Measurements from ENCODE around the gene OR52I2. TPM values are rescaled to one million over a fixed set of nuclear protein-coding genes. Genes with fewer than 3 reads are reported as not detected.

The OR52I2 gene
- total RNA-seq, 5 donors from 2014 or later (not counting 1 experiment from before 2014, with no cell fraction given), result not detected

DNA sequence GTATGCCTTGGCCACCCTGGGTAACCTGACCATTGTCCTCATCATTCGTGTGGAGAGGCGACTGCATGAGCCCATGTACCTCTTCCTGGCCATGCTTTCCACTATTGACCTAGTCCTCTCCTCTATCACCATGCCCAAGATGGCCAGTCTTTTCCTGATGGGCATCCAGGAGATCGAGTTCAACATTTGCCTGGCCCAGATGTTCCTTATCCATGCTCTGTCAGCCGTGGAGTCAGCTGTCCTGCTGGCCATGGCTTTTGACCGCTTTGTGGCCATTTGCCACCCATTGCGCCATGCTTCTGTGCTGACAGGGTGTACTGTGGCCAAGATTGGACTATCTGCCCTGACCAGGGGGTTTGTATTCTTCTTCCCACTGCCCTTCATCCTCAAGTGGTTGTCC, 58.4 kb downstream of the OR52I2 start:
- Histone ChIP-seq H3K9me3 (no peaks in the 10 kb centered on the region), H3K36me3 (ENCODE audit: control insufficient read depth in 2 of 2, extremely low read depth in 1 of 2, insufficient read depth in 1 of 2, low read length in 1 of 2) (no peaks in the 10 kb centered on the region), H3K4me1 (ENCODE audit: control insufficient read depth in 1 of 2, extremely low read depth in 1 of 2, insufficient read depth in 2 of 2, low read length in 2 of 2) (peaks cover 0 to 6% of the 10 kb centered on the region in 2 experiments), H3K27ac (ENCODE audit: low read length) (no peak overlapping the region), H3K4me3 (ENCODE audit: control insufficient read depth in 1 of 2, extremely low read depth in 1 of 2, low read length in 1 of 2) (no peak overlapping the region), H3K27me3 (replicated peaks in 1 of 2; ENCODE audit: control insufficient read depth in 2 of 2, extremely low read depth in 1 of 2, insufficient read depth in 2 of 2, low read length in 1 of 2) (peaks cover 0 to 26% of the 10 kb centered on the region in 2 experiments)
- H3K36me3 Mint-ChIP-seq, result no peaks in the 10 kb centered on the region
- H3K9me3 Mint-ChIP-seq, result no peaks in the 10 kb centered on the region
- ChIA-PET CTCF (no interaction called here), POLR2A (no interaction called here)
- no peaks in the 10 kb centered on the region for H3K4me1 Mint-ChIP-seq
- DNase-seq (no peak), ATAC-seq (replicated peaks in 1 of 4) (no peak)
- WGBS (ENCODE audit: insufficient coverage), result 57% methylated on average over 4 of the region's 6 CpGs
- H3K27me3 Mint-ChIP-seq, result peaks cover 3 to 16% of the 10 kb centered on the region in 2 donors
- H3K27ac Mint-ChIP-seq, result no peak overlapping the region
- H3K4me3 Mint-ChIP-seq, result no peak overlapping the region

DNA sequence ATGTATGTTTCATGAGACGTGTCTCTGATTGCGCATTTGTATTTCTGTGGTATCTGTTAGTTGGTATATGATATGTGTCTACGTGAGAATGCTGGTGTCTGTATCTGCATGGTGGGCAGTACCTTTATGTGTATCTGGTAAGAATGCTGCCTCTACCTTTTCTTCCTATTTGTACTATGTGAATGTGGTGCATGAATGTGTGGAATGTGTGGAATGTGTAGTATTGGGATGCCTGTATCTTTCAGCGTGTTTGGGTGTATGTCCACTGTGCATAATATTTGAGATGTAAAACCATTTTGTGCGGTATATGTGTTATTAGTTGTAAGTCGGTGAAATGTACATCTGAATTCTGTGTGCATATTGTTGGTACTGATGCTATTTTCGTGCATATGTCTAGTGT, 60.0 kb downstream of the OR52I2 start:
- Mint-ChIP-seq H3K36me3 (no peaks in the 10 kb centered on the region), H3K9me3 (no peaks in the 10 kb centered on the region), H3K4me3 (no peak overlapping the region), H3K4me1 (no peaks in the 10 kb centered on the region), H3K27ac (no peak overlapping the region), H3K27me3 (peaks cover 3 to 16% of the 10 kb centered on the region in 2 donors)
- peaks cover 0 to 26% of the 10 kb centered on the region in 2 experiments for H3K27me3 ChIP-seq (replicated peaks in 1 of 2; ENCODE audit: control insufficient read depth in 2 of 2, extremely low read depth in 1 of 2, insufficient read depth in 2 of 2, low read length in 1 of 2)
- 91% methylated on average over 7 of the region's 7 CpGs for WGBS (ENCODE audit: insufficient coverage)
- ATAC-seq (replicated peaks in 1 of 4) (no peak), DNase-seq (no peak)
- H3K9me3 ChIP-seq, result no peaks in the 10 kb centered on the region
- H3K4me1 ChIP-seq (ENCODE audit: control insufficient read depth in 1 of 2, extremely low read depth in 1 of 2, insufficient read depth in 2 of 2, low read length in 2 of 2), result peaks cover 0 to 6% of the 10 kb centered on the region in 2 experiments
- H3K36me3 ChIP-seq (ENCODE audit: control insufficient read depth in 2 of 2, extremely low read depth in 1 of 2, insufficient read depth in 1 of 2, low read length in 1 of 2), result no peaks in the 10 kb centered on the region
- ChIA-PET CTCF (no interaction called here), POLR2A (no interaction called here)
- H3K4me3 ChIP-seq (ENCODE audit: control insufficient read depth in 1 of 2, extremely low read depth in 1 of 2, low read length in 1 of 2), result no peak overlapping the region
- no peak overlapping the region for H3K27ac ChIP-seq (ENCODE audit: low read length)

DNA sequence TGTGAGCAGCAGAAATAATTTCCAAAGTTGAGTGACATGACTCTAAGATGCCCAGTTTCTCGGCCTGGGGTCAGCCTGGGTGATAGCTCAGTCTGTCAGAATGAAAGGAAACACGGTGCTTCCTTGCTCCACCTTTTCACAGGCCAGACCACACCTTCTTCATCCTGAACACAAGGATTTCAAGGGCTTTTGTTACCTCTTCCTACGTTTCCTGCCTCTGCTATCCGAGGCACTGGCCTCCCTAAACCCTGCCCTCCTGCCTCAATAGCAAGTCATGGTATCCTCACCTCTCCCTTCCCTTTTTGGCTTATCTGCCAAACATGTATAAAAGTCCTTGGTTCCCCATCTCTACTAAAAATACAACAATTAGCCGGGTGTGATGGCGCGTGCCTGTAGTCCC, 60.5 kb downstream of the OR52I2 start:
- POLR2A ChIA-PET, result no interaction called here
- no peak overlapping the region for H3K27ac Mint-ChIP-seq
- Histone ChIP-seq H3K27ac (ENCODE audit: low read length) (no peak overlapping the region), H3K36me3 (ENCODE audit: control insufficient read depth in 2 of 2, extremely low read depth in 1 of 2, insufficient read depth in 1 of 2, low read length in 1 of 2) (no peaks in the 10 kb centered on the region), H3K4me1 (ENCODE audit: control insufficient read depth in 1 of 2, extremely low read depth in 1 of 2, insufficient read depth in 2 of 2, low read length in 2 of 2) (peaks cover 0 to 3% of the 10 kb centered on the region in 2 experiments), H3K9me3 (no peaks in the 10 kb centered on the region), H3K4me3 (ENCODE audit: control insufficient read depth in 1 of 2, extremely low read depth in 1 of 2, low read length in 1 of 2) (no peak overlapping the region), H3K27me3 (replicated peaks in 1 of 2; ENCODE audit: control insufficient read depth in 2 of 2, extremely low read depth in 1 of 2, insufficient read depth in 2 of 2, low read length in 1 of 2) (peaks cover 0 to 22% of the 10 kb centered on the region in 2 experiments)
- H3K4me3 Mint-ChIP-seq, result no peak overlapping the region
- no peaks in the 10 kb centered on the region for H3K9me3 Mint-ChIP-seq
- no peak for ATAC-seq (replicated peaks in 1 of 4)
- no peak for DNase-seq
- peaks cover 3 to 16% of the 10 kb centered on the region in 2 donors for H3K27me3 Mint-ChIP-seq
- H3K4me1 Mint-ChIP-seq, result no peaks in the 10 kb centered on the region
- 77% methylated on average over 4 of the region's 7 CpGs for WGBS (ENCODE audit: insufficient coverage)
- CTCF ChIA-PET, result no interaction called here
- H3K36me3 Mint-ChIP-seq, result no peaks in the 10 kb centered on the region

Other genes with a start within 250 kb of the OR52I2 start
- not detected for gene OR52B4, start 213.4 kb upstream of the OR52I2 start, total RNA-seq
- gene TRIM21, start 188.0 kb upstream of the OR52I2 start, total RNA-seq, result 10 to 100 TPM; 21.7 to 40.1 (median 29.4) TPM
- not detected for gene OR52K2, start 132.4 kb upstream of the OR52I2 start, total RNA-seq
- gene OR52K1, start 99.1 kb upstream of the OR52I2 start, total RNA-seq, result not detected
- not detected for gene OR52M1, start 36.6 kb upstream of the OR52I2 start, total RNA-seq
- not detected for gene OR52I1, start 12.3 kb downstream of the OR52I2 start, total RNA-seq
- gene TRIM68, start 26.5 kb downstream of the OR52I2 start, total RNA-seq, result 10 to 100 TPM in 3 of 5 donors, 1 to 10 TPM in 2; 7.6 to 22.0 (median 17.4) TPM
- gene OR51D1, start 55.7 kb downstream of the OR52I2 start, total RNA-seq, result not detected
- gene OR51E1, start 62.2 kb downstream of the OR52I2 start, total RNA-seq, result not detected
- not detected for gene OR51E2, start 116.1 kb downstream of the OR52I2 start, total RNA-seq
- not detected for gene MMP26, start 123.0 kb downstream of the OR52I2 start, total RNA-seq
- gene OR51F1, start 188.2 kb downstream of the OR52I2 start, total RNA-seq, result not detected
- not detected for gene OR52R1, start 222.6 kb downstream of the OR52I2 start, total RNA-seq
- gene OR51F2, start 239.6 kb downstream of the OR52I2 start, total RNA-seq, result not detected

Measured in T-cell (primary cell).